HG03460 (cell line): ENCODE data around the gene CDRT4.

ENCODE experiments used
- ATAC-seq: cut with Tn5 transposase; IDR thresholded peaks from one replicate; pipeline ENCODE4 v1.9.1; 2021; ENCODE audit not compliant: unreplicated experiment

CDRT4 gene

GRCh38 chr17:15492791-15493692 is 25.6 kb upstream of the CDRT4 start:
- no peak for ATAC-seq

GRCh38 chr17:15492186-15492585 is 24.8 kb upstream of the CDRT4 start:
- ATAC-seq: no peak

GRCh38 chr17:15490634-15491261 is 23.3 kb upstream of the CDRT4 start:
- no peak for ATAC-seq

DNA sequence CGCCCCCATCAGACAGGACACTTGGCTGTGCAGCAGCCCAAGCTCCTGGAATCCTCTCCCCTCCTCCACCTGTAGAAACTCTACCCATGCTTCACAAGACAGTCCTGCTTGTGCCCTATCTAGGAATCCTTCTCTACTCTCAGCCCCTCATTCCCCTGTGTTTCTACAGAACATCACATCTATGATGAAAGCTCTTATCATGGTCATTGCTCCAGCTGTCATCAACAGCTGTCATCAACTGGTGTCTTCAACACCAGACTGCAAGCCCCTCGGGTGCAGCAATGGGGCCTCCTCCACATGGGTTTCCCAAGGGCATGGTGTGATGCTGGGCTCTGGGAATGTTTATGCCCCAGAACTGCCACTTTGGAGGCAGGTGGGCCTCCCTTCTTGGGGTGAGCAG is 21.1 kb upstream of the CDRT4 start:
- ATAC-seq: no peak

DNA sequence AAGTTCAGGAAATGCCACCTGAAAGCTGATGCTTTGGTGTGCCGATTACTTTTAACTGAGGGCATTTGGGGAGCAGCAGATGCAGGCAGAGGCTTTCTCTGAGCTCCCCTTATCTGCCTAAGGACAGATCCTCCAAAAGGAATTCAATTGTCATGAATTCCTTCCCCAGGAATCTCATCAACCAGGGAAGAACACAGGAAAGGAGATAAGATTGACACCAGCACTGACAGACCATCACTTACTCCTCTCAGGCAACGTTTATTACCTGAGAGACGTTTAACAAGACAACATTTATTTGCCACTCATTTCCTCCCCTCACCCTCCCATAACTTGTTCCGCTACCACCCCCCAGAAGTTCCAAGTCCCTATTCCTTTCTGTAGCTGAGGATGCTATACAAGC is 17.6 kb upstream of the CDRT4 start:
- ATAC-seq: no peak

DNA sequence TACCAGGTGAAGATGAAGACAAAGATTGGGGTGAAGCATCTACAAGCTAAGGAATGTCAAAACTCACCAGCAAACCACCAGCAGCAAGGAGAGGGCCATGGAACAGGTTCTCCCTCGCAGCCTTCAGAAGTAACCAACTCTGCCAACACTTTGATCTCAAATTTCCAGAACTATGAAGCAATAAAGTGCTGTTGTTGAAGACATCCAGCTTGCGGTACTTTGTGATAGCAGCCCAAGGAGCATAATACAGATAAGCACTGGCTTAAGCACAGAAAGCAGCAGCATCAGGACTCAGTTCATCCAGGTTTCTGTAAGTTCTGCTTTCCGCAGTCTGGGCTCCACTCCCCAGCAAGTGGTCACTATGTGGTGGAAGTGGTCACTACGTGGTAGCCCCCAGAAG is 16.0 kb upstream of the CDRT4 start:
- ATAC-seq: no peak

DNA sequence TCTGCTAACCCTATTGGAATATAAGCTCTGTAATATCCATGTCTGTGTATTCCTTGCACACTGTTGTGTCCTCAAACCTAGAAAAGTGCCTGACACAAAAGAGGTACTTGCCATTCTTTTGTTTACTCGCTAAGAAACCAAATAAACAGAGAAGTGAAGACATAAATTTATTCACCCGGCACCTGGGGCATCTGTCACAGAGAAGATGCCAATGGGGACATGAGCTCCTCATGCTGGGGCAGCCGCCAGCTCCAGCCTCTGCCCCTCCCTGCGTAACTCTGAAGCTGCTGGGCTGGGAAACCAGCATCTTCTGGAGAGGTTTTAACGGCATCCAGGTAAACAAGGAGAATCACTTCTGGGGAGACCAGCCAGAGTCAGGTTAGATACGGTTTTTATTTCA is 15.1 kb upstream of the CDRT4 start:
- no peak for ATAC-seq

- ATAC-seq: no peak
Observed at GRCh38 chr17:15481481-15481880, 14.1 kb upstream of the CDRT4 start.

GRCh38 chr17:15480204-15480603 is 12.8 kb upstream of the CDRT4 start:
- ATAC-seq: no peak

- ATAC-seq: no peak
Observed at GRCh38 chr17:15479703-15480102, 12.3 kb upstream of the CDRT4 start.

DNA sequence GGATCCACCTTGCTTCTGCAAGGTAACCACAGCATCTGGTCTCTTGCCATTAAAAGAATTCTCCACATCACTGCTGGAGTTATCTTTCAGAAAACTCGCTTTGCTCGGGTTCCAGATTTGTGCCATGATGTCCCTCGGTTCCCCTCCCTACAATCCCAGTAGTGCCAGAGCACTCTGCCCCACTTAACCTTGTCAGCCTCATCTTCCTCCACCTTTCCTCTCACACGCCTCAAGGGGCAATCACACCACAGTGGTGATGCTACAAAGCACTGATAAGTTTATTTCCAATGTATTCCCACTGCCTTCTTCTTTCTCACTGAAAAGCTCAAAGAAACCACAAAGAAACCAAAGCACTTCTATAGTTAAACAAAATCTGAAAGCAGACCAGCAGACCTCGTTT is 11.4 kb upstream of the CDRT4 start:
- ATAC-seq: no peak

- no peak for ATAC-seq
Observed at GRCh38 chr17:15475631-15476354, 8.4 kb upstream of the CDRT4 start.

DNA sequence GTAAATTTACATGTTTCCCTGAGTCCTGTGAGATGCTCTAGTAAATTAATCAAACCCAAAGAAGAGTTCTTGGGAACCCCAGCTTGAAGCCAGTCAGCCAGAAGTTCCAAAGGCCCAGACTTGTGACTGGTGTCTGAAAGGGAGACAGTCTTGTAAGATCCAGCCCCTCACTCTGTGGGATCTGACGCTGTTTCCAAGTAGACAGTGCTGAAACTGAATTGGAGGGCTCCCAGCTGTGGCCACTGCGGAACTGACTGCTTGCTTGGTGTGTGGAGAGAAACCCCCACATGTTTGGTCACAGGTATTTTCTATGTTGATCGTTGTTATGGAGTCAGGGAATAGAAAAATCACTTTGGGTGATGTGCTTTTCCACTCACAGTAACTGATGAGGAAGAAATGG is 5.5 kb upstream of the CDRT4 start:
- no peak for ATAC-seq

GRCh38 chr17:15470536-15470935 is 3.1 kb upstream of the CDRT4 start:
- ATAC-seq: no peak

DNA sequence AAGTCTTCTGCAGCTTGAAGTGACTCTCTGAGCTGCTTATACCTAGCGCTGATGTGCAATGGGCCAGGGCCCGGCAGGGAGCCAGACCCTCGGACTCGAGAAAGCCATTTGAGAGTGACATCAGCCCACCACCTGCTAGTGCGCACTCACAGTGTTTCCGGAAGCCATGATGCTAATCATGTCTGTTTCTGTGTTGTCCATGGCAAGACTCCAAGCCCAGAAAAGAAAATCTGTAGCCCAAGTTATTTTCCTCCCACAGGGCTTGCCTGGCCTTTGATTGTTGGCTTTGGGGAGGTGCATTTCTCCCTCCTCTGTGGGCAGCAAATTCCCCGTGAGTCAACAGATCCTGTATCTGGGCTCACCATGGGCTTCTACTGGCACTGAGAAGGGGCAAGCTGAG is 1.8 kb upstream of the CDRT4 start:
- ATAC-seq: no peak

- no peak for ATAC-seq
Observed at GRCh38 chr17:15468126-15468525, 705 bp upstream of the CDRT4 start.

GRCh38 chr17:15466131-15466530 is 1.3 kb downstream of the CDRT4 start:
- ATAC-seq: no peak

DNA sequence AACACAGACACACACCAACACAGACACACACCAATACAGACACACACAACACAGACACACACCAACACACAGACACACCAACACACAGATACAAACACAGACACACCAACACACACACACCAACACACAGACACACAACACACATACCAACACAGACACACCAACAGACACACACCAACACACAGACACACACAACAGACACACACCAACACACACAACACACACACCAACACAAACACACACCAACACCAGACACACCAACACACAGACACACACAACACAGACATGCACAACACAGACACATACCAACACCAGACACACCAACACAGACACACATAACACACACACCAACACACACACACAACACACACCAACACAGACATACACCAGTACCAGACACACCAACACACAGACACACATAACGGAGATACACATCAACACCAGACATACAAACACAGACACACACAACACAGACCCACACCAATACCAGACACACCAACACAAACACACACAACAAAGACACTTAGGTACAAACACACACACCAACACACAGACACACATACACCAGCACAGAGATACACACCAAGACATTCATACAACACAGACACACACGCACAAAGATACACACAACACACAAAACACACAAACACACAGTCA is 2.2 kb downstream of the CDRT4 start:
- ATAC-seq: no peak

GRCh38 chr17:15464231-15464985 is 3.0 kb downstream of the CDRT4 start:
- ATAC-seq: no peak

GRCh38 chr17:15462976-15463772 is 4.2 kb downstream of the CDRT4 start:
- no peak for ATAC-seq
